Fibroblast of lung (primary cell): ENCODE measurements around the gene AKT1S1.

Experiments used
- CTCF ChIP-seq, 2 donors: IDR thresholded peaks in 1 of 2; conservative IDR thresholded peaks in 1 of 2; 1 replicate in 1 of 2; 2 replicates in 1 of 2; pipeline ENCODE4 v1.5.1; 2011 to 2012; ENCODE audit warnings: low read length in 2 of 2, control low read depth in 1 of 2, inconsistent platforms in 1 of 2, low read depth in 1 of 2, mild to moderate bottlenecking in 1 of 2
- EZH2 ChIP-seq: IDR thresholded peaks from 2 replicates; pipeline ENCODE4 v1.5.1; 2012; ENCODE audit warnings: low read length, control low read depth, mild to moderate bottlenecking; ENCODE audit errors: missing control alignments

DNA sequence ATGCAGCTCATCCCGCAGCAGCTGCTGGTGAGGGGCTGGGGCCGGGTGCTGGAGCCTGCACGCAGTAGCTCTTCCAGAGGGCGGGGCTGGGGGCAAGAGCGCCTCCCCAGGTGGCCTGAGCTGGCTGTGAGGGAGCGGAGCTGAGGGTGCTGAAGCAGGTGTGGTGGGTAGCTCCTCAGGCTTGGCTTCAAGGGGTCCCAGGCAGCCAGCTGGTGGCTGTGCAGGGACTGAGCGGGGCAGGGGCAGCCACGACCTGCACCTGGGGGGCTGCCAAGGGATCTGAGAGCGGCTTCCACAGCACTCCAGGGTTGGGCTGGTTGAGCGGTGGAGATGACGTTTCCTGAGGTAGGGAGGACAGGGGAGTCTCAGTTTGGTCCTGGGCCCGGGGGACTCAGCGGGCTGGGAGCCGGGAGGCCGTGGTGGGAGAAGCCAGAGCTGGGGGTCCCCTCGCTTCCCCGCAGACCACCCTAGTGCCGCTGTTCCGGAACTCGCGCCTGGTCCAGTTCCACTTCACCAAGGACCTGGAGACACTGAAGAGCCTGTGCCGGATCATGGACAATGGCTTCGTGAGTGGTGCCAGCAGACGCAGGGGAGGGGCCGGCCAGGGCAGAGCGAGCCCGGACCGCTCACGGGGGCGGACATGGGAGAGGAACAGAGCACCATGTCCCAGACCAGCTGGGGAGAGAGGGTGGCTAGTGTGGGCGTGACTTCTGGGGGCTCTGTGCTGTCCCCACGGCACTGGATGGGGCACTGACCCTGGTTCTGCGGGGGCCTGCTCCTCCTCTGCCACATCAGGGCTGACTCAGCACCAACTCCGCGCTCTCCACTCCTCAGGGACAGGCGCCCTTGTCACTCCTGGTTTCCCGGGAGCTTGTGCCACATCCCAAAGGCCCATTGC is 18.8 kb downstream of the AKT1S1 start:
- TF ChIP-seq CTCF (conservative IDR thresholded peaks at IDR 0.05 in 1 of 2, IDR thresholded peaks at IDR 0.05 in 1 of 2; ENCODE audit: low read depth in 1 of 2, low read length in 2 of 2) = no peak
- TF ChIP-seq EZH2 = no peak
